Measurements from ENCODE around the gene PACC1.

DNA sequence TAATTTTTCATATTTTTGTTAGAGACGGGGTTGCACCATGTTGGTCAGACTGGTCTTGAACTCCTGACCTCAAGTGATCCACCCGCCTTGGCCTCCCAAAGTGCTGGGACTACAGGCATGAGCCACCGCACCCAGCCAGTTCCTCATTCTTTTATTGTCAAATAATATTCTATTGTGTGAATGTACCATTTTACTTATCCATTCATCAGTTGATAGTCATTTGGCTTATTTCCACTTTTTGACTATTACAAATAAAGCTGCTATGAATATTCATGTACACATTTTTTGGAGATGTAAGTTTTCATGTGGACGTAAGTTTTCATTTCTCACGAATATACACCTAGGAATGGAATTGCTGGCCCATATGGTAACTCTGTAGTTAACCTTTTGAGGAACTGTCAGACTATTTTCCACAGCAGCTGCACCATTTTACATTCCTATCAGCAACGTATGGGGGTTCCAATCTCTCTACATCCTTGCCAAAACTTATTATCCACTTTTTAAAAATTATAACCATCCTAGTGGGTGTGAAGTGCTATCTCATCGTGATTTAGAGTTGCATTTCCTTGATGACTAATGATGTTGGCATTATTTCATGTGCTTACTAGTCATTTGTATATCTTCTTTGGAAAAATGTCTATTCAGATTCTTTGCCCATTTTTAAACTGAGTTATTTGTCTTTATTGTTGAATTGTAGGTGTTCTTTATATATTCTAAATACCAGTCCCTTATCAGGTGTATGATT, 12.7 kb downstream of the PACC1 start:
- no peak for TF ChIP-seq CTCF (IDR thresholded peaks at IDR 0.05)
- no peak for TF ChIP-seq POLR2A (IDR thresholded peaks at IDR 0.05)

All from body of pancreas (tissue), 4 donors.